SK-N-SH (cell line): ENCODE measurements around the gene MYOCOS. TPM values are rescaled to one million over a fixed set of nuclear protein-coding genes. Genes with fewer than 3 reads are reported as not detected.

ENCODE experiments used
- CTCF ChIA-PET: fragments of 300-600, 350-600 bp; formaldehyde crosslinking; extraction: SDS; loops from one replicate; lab custom pipeline; 2021; lab: Yijun Ruan, JAX
- POLR2A ChIA-PET: fragments of 350-600 bp; sonication (Branson Sonifier 250); formaldehyde crosslinking; extraction: SDS; loops from one replicate; lab custom pipeline; 2020; ENCODE audit warnings: antibody characterized with exemption, inconsistent platforms; lab: Yijun Ruan, JAX
- DNase-seq: peaks from one replicate; pipeline ENCODE4 v3.0.0; 2012
- H2AFZ ChIP-seq: fragments of 200-600 bp; sonication (generic); 2 replicates; pipeline ENCODE4 v1.8.1; 2016; ENCODE audit warnings: antibody characterized with exemption, mild to moderate bottlenecking, low read depth
- H3F3A ChIP-seq: fragments of 200-600 bp; sonication (generic); replicated peaks from 2 replicates; pipeline ENCODE3; 2016; ENCODE audit warnings: antibody characterized with exemption, mild to moderate bottlenecking; ENCODE audit not compliant: insufficient read depth
- H3K27ac ChIP-seq, 2 experiments: fragments of 200-500 bp in 1 of 2; fragments of 200-600 bp in 1 of 2; sonication (Bioruptor generic) in 1 of 2; sonication (generic), shearing (Covaris generic) in 1 of 2; 2 replicates each; pipeline versions ENCODE4 v1.5.1 to v1.6.1; 2014 to 2016; ENCODE audit warnings: low read depth in 2 of 2, inconsistent platforms in 1 of 2, low read length in 1 of 2, mild to moderate bottlenecking in 1 of 2, mixed read lengths in 1 of 2
- H3K27me3 ChIP-seq: fragments of 200-600 bp; sonication (generic), shearing (Covaris generic); 2 replicates; pipeline ENCODE4 v1.6.1; 2016; ENCODE audit warnings: mixed run types; ENCODE audit not compliant: insufficient read depth
- H3K36me3 ChIP-seq, 2 experiments: fragments of 200-500 bp in 1 of 2; fragments of 200-600 bp in 1 of 2; sonication (Bioruptor generic) in 1 of 2; sonication (generic) in 1 of 2; replicated peaks in 1 of 2; 2 replicates each; pipeline versions ENCODE3 to v1.5.1; 2014 to 2016; ENCODE audit warnings: low read length in 1 of 2, mild to moderate bottlenecking in 1 of 2; ENCODE audit not compliant: insufficient read depth in 2 of 2, control insufficient read depth in 1 of 2
- H3K4me1 ChIP-seq, 2 experiments: fragments of 200-500 bp in 1 of 2; fragments of 200-600 bp in 1 of 2; sonication (Bioruptor generic) in 1 of 2; sonication (generic), shearing (Covaris generic) in 1 of 2; 2 replicates each; pipeline versions ENCODE4 v1.5.1 to v1.6.1; 2014 to 2016; ENCODE audit warnings: low read depth in 1 of 2, low read length in 1 of 2, mixed run types in 1 of 2; ENCODE audit not compliant: insufficient read depth in 2 of 2, control insufficient read depth in 1 of 2
- H3K4me2 ChIP-seq: fragments of 200-600 bp; sonication (generic), shearing (Covaris generic); 2 replicates; pipeline ENCODE4 v1.6.1; 2017; ENCODE audit warnings: mixed run types
- H3K4me3 ChIP-seq, 2 experiments: fragments of 200-500 bp in 1 of 2; fragments of 200-600 bp in 1 of 2; sonication (Bioruptor generic) in 1 of 2; sonication (generic), shearing (Covaris generic) in 1 of 2; 2 replicates each; pipeline versions ENCODE4 v1.5.1 to v1.8.1; 2014 to 2016; ENCODE audit warnings: low read depth in 2 of 2, inconsistent platforms in 1 of 2, low read length in 1 of 2, mild to moderate bottlenecking in 1 of 2, mixed read lengths in 1 of 2, moderate library complexity in 1 of 2
- H3K79me2 ChIP-seq: fragments of 200-600 bp; sonication (generic); 2 replicates; pipeline ENCODE4 v1.8.1; 2017; ENCODE audit warnings: mild to moderate bottlenecking; ENCODE audit not compliant: insufficient read depth
- H3K9ac ChIP-seq: fragments of 200-600 bp; sonication (generic); 2 replicates; pipeline ENCODE4 v1.6.1; 2017; ENCODE audit warnings: mixed run types
- H3K9me2 ChIP-seq: fragments of 200-600 bp; sonication (generic); 2 replicates; pipeline ENCODE4 v1.6.1; 2017; ENCODE audit warnings: mixed run types
- H3K9me3 ChIP-seq: fragments of 200-600 bp; sonication (generic); 2 replicates; pipeline ENCODE4 v1.6.1; 2017; ENCODE audit warnings: mixed run types, mild to moderate bottlenecking, moderate library complexity
- H4K20me1 ChIP-seq: fragments of 200-600 bp; sonication (generic); 2 replicates; pipeline ENCODE4 v1.6.1; 2017; ENCODE audit warnings: mild to moderate bottlenecking, mixed run types; ENCODE audit not compliant: insufficient read depth
- EZH2phosphoT487 ChIP-seq: fragments of 200-600 bp; sonication (generic); IDR thresholded peaks from 2 replicates; pipeline ENCODE4 v1.6.1; 2017; ENCODE audit warnings: low read depth, mixed run types, mild to moderate bottlenecking, antibody characterized with exemption, moderate library complexity, borderline replicate concordance
- FOXJ3 ChIP-seq: sonication (generic); formaldehyde crosslinking; IDR thresholded peaks from 2 replicates; pipeline ENCODE4 v1.5.1; 2020; ENCODE audit warnings: mild to moderate bottlenecking, missing genetic modification reagents
- FOXM1 ChIP-seq: IDR thresholded peaks from 2 replicates; pipeline ENCODE4 v1.4.0; 2012; ENCODE audit warnings: low read depth, mild to moderate bottlenecking
- GABPA ChIP-seq: IDR thresholded peaks from 2 replicates; pipeline ENCODE4 v1.4.0; 2012; ENCODE audit warnings: low read depth, mild to moderate bottlenecking
- GATA2 ChIP-seq: sonication (generic); formaldehyde crosslinking; IDR thresholded peaks from 2 replicates; pipeline ENCODE4 v1.5.0; 2020; ENCODE audit warnings: mild to moderate bottlenecking, missing genetic modification reagents
- IRF3 ChIP-seq: fragments of 150-350 bp; IDR thresholded peaks from 2 replicates; pipeline ENCODE4 v1.6.1; 2016; ENCODE audit warnings: mild to moderate bottlenecking, low read depth, low read length
- MEF2A ChIP-seq: IDR thresholded peaks from 2 replicates; pipeline ENCODE4 v1.4.0; 2012; ENCODE audit warnings: low read depth, borderline replicate concordance
- POLR2AphosphoS5 ChIP-seq: IDR thresholded peaks from 2 replicates; pipeline ENCODE4 v1.6.1; 2012; ENCODE audit warnings: low read depth, low read length
- SMC3 ChIP-seq: IDR thresholded peaks from 2 replicates; pipeline ENCODE4 v1.6.1; 2012; ENCODE audit warnings: low read depth, low read length, improper control_type of control experiment
- TAF1 ChIP-seq: IDR thresholded peaks from 2 replicates; pipeline ENCODE4 v1.6.1; 2012; ENCODE audit warnings: low read depth, mild to moderate bottlenecking, low read length, moderate library complexity, borderline replicate concordance
- TEAD4 ChIP-seq: IDR thresholded peaks from 2 replicates; pipeline ENCODE4 v1.4.0; 2012; ENCODE audit warnings: mild to moderate bottlenecking, borderline replicate concordance; ENCODE audit not compliant: insufficient read depth
- USF1 ChIP-seq: IDR thresholded peaks from 2 replicates; pipeline ENCODE4 v1.4.0; 2012; ENCODE audit warnings: low read depth, borderline replicate concordance
- YY1 ChIP-seq: IDR thresholded peaks from 2 replicates; pipeline ENCODE4 v1.4.0; 2012; ENCODE audit warnings: low read depth, mild to moderate bottlenecking
- ZBTB33 ChIP-seq: IDR thresholded peaks from 2 replicates; pipeline ENCODE4 v1.4.0; 2012; ENCODE audit warnings: low read depth, borderline replicate concordance
- WGBS: methylation state at CpG from one replicate; pipeline ENCODE4 v1.1.6; 2017; ENCODE audit warnings: low lambda C conversion rate; 5-methylcytosine and 5-hydroxymethylcytosine counted together
- polyA plus RNA-seq, 3 experiments: library from polyadenylated mRNA; depleted of rRNA; stranded (reverse); fragments of >200 nt; gene quantifications; 2 replicates each; pipeline ENCODE4 v1.2.3, GENCODE V29; 2012

MYOCOS gene
- polyA plus RNA-seq, 1 of the 3 experiments (the other 2 are of a cell fraction), result not detected

GRCh38 chr1:171661076-171661650, 39.1 kb downstream of the MYOCOS start:
- TF ChIP-seq IRF3, result no peak
- no peak for TF ChIP-seq USF1
- no peak for TF ChIP-seq FOXJ3 (CRISPR knock-in tag)
- TF ChIP-seq POLR2AphosphoS5, result no peak
- no peak for TF ChIP-seq TEAD4
- no peak for TF ChIP-seq GABPA
- TF ChIP-seq GATA2, result no peak
- no peak for TF ChIP-seq TAF1
- no peak for TF ChIP-seq YY1
- TF ChIP-seq FOXM1, result no peak

GRCh38 chr1:171663036-171663853, 41.2 kb downstream of the MYOCOS start:
- Histone ChIP-seq H3K9ac (no peak overlapping the region), H3K79me2 (no peaks in the 10 kb centered on the region), H3K36me3 (no peaks in the 10 kb centered on the region), H3K27me3 (peaks cover 17% of the 10 kb centered on the region; the same call in 1 of the 2 replicates), H3K27ac (no peak overlapping the region), H3K9me3 (no peaks in the 10 kb centered on the region), H2AFZ (no peak overlapping the region), H3F3A (no peaks in the 10 kb centered on the region), H3K4me2 (no peak overlapping the region), H3K9me2 (no peaks in the 10 kb centered on the region), H3K4me3 (no peak overlapping the region), H4K20me1 (no peaks in the 10 kb centered on the region), H3K4me1 (no peaks in the 10 kb centered on the region)
- WGBS, result 53% methylated on average over 7 of the region's 7 CpGs
- no peak for DNase-seq
- CTCF ChIA-PET, result interaction anchor here (0.8 to 1.1 kb wide), 3 partner anchors 18 to 103 kb away, joined by 3 read pairs; no protein-coding TSS in a partner anchor
- POLR2A ChIA-PET, result no interaction called here
- TF ChIP-seq SMC3, result no peak
- TF ChIP-seq MEF2A, result no peak
- no peak for TF ChIP-seq FOXM1
- no peak for TF ChIP-seq ZBTB33
- TF ChIP-seq EZH2phosphoT487, result no peak

More at GRCh38 chr1:171661076-171661650, 39.1 kb downstream of the MYOCOS start:
- ChIA-PET CTCF (interaction anchor here (1.7 kb wide), 1 partner anchor 55 kb away, joined by 7 read pairs; no protein-coding TSS in a partner anchor), POLR2A (no interaction called here)
- peaks cover 16% of the 10 kb centered on the region; the same call in 1 of the 2 replicates for H3K27me3 ChIP-seq
- no peaks in the 10 kb centered on the region for H3K9me3 ChIP-seq
- H3K9ac ChIP-seq, result no peak overlapping the region
- no peaks in the 10 kb centered on the region for H3F3A ChIP-seq
- H2AFZ ChIP-seq, result no peak overlapping the region
- no peak for DNase-seq
- no peaks in the 10 kb centered on the region for H3K4me1 ChIP-seq
- no peak overlapping the region for H3K27ac ChIP-seq
- no peaks in the 10 kb centered on the region for H4K20me1 ChIP-seq
- no peaks in the 10 kb centered on the region for H3K36me3 ChIP-seq
- no peaks in the 10 kb centered on the region for H3K9me2 ChIP-seq
- no peaks in the 10 kb centered on the region for H3K79me2 ChIP-seq
- no peak overlapping the region for H3K4me2 ChIP-seq
- H3K4me3 ChIP-seq, result no peak overlapping the region
- WGBS, result 82% methylated on average over 5 of the region's 5 CpGs
